ENCODE data around the gene EXOC5. TPM values are rescaled to one million over a fixed set of nuclear protein-coding genes. Genes with fewer than 3 reads are reported as not detected.
"Not testable (repeated sequence)": the region's sequence is repeated elsewhere in the genome, so short reads cannot be mapped to it uniquely, and the experiment has no call there.

Gene EXOC5
- total RNA-seq, 2 donors from 2014 or later: 44.8 to 71.1 TPM

DNA sequence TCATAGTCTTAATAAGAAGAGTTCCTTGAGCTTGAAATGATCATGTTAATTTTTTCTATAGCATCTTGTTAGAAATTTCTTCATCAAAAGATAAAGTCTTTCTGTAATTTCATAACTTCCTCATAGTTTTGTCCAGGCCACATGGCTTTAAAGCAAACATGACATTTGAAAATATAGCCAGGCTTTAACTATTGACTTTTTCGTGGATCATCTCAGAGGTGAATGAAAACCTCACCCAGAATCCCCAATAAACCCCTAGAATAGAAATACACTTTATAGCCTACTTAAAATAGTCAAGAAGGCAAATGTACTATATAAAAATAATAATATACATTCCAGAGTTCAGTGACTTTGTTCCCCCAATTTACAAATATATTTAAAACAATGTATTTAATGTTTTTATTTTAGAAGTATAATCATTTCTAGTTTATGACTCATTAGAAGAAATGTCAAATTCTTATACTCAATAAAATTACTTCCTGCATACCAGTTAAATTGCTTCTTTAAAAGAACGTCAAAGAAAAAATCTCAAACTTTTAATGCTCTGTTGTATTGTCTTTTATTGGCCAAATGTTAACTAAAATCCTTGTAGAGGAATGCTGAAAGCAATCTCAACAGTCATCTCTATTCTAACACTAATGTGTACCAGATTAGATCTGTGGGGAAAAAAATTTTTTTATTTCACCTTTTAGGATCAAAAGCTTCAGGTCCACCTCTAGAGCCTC, 21.6 kb downstream of the EXOC5 start:
- Histone ChIP-seq H3K27ac (no peak overlapping the region), H3K4me3 (no peak overlapping the region), H3K36me3 (no peaks in the 10 kb centered on the region), H3K9ac (ENCODE audit: low read depth in 2 of 2, low read length in 2 of 2) (no peak overlapping the region), H3K9me3 (no peaks in the 10 kb centered on the region), H3K27me3 (no peaks in the 10 kb centered on the region), H3K4me1 (no peaks in the 10 kb centered on the region)
- TF ChIP-seq, protein P1, sequence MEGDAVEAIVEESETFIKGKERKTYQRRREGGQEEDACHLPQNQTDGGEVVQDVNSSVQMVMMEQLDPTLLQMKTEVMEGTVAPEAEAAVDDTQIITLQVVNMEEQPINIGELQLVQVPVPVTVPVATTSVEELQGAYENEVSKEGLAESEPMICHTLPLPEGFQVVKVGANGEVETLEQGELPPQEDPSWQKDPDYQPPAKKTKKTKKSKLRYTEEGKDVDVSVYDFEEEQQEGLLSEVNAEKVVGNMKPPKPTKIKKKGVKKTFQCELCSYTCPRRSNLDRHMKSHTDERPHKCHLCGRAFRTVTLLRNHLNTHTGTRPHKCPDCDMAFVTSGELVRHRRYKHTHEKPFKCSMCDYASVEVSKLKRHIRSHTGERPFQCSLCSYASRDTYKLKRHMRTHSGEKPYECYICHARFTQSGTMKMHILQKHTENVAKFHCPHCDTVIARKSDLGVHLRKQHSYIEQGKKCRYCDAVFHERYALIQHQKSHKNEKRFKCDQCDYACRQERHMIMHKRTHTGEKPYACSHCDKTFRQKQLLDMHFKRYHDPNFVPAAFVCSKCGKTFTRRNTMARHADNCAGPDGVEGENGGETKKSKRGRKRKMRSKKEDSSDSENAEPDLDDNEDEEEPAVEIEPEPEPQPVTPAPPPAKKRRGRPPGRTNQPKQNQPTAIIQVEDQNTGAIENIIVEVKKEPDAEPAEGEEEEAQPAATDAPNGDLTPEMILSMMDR (IDR thresholded peaks at IDR 0.05): no peak
- intact Hi-C loops (cut with DNase I): no loop called here
- no peak for DNase-seq

DNA sequence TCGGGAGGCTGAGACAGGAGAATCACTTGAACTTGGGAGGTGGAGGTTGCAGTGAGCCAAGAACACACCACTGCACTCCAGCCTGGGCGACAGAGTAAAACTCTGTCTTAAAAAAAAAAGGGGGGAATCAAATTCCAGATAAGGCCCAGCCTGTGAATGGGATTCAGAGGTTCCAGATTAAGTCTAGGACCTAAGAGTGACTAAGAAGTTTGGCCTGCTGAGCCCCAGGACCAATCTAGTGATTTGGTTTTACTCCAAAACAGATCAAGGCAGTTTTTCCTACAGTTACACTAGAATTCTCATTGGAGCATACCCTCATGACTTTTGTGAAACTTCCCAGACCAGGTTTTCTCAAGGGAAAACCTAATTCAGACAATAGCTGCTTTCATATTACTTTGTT, 22.8 kb downstream of the EXOC5 start:
- Histone ChIP-seq H3K9me3 (no peaks in the 10 kb centered on the region), H3K27me3 (no peaks in the 10 kb centered on the region), H3K27ac (no peak overlapping the region), H3K36me3 (no peaks in the 10 kb centered on the region), H3K4me1 (no peaks in the 10 kb centered on the region), H3K9ac (ENCODE audit: low read depth in 2 of 2, low read length in 2 of 2) (no peak overlapping the region), H3K4me3 (no peak overlapping the region)
- intact Hi-C loops (cut with DNase I): no loop called here
- TF ChIP-seq, protein P1 (IDR thresholded peaks at IDR 0.05): no peak
- no peak for DNase-seq

DNA sequence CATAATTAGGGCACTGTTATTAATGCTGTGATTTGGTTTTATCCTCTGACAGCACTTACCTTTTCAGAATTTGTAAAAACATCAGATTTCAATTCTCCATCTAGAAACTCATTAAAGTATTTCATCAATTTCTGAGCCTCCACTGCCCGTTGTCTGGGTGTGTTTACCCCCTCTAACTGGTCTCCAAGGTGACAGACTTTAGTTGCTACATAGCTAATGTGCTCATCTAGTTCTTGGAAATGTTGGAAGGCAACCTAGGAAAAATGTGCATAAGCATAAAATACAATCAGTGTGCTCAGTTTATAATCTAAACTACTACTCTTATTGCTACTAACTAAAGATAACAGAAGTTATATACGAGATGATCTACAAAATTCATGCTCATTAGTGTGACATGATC, 24.6 kb downstream of the EXOC5 start:
- TF ChIP-seq, protein P1 (IDR thresholded peaks at IDR 0.05): no peak
- Histone ChIP-seq H3K9ac (ENCODE audit: low read depth in 2 of 2, low read length in 2 of 2) (no peak overlapping the region), H3K36me3 (no peaks in the 10 kb centered on the region), H3K4me1 (no peaks in the 10 kb centered on the region), H3K9me3 (no peaks in the 10 kb centered on the region), H3K27me3 (no peaks in the 10 kb centered on the region), H3K27ac (no peak overlapping the region), H3K4me3 (no peak overlapping the region)
- DNase-seq: no peak
- intact Hi-C loops (cut with DNase I): no loop called here

DNA sequence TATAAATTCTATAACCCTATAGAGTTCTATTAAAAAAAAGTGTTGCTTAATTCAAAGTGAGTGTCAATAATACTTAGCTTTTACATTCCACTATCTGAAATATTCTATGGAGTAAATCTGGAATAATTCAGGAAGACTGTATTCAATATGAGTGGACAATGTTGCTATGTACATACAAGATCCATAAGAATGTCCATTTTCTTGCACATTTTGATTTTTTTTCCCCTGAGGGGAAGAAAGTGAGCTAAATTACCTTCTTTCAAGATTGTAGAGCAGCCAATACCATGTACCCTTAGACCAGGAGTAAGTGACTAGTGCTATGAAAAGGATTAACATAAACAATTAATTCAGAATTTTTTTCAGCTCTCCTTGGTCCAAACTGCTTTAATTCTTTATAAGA, 25.4 kb downstream of the EXOC5 start:
- no peak for DNase-seq
- no peaks in the 10 kb centered on the region for H3K27me3 ChIP-seq
- H3K36me3 ChIP-seq: no peaks in the 10 kb centered on the region
- no peak overlapping the region for H3K9ac ChIP-seq (ENCODE audit: low read depth in 2 of 2, low read length in 2 of 2)
- intact Hi-C loops (cut with DNase I): no loop called here
- H3K4me1 ChIP-seq: no peaks in the 10 kb centered on the region
- H3K27ac ChIP-seq: no peak overlapping the region
- H3K4me3 ChIP-seq: no peak overlapping the region
- no peaks in the 10 kb centered on the region for H3K9me3 ChIP-seq
- TF ChIP-seq, protein P1 (IDR thresholded peaks at IDR 0.05): no peak

DNA sequence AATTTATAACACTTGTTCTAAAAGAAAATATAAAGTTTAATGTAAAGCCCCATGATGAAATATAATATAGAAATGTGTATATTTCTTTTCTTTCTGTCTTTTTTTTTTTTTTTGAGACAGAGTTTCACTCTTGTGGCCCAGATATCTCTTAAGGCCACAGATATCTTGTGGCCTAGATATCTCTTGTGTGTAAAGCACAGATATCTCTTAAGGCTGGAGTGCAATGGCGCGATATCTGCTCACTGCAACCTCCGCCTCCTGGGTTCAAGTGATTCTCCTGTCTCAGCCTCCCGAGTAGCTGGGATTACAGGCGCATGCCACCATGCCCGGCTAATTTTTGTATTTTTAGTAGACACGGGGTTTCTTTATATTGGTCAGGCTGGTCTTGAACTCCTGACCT, 28.6 kb downstream of the EXOC5 start:
- H3K9me3 ChIP-seq; DNase-seq; H3K27me3 ChIP-seq; H3K27ac ChIP-seq; H3K36me3 ChIP-seq; H3K4me3 ChIP-seq; H3K4me1 ChIP-seq; H3K9ac ChIP-seq (ENCODE audit: low read depth in 2 of 2, low read length in 2 of 2); intact Hi-C loops (cut with DNase I): not testable (repeated sequence)

DNA sequence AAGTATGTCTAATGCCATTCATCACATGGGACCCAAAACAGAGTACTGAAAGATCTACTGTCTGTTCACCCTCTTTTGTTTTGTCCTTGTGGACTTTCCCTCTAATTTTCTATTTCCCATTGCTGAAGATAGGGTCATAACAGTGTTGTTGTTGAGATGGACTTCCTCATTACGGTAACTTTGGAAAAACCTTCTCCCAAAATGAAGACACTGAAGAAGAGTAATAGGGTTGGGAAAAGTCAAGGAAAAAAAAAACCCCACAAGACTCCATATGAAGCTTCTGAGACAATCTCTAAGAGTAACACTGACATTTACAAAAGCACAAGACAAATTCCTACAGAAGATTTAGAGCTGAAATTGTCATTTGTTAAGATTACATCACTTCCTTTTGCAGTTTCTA, 36.7 kb downstream of the EXOC5 start:
- H3K4me1 ChIP-seq: no peaks in the 10 kb centered on the region
- TF ChIP-seq, protein P1 (IDR thresholded peaks at IDR 0.05): no peak
- H3K27me3 ChIP-seq: no peaks in the 10 kb centered on the region
- H3K9ac ChIP-seq (ENCODE audit: low read depth in 2 of 2, low read length in 2 of 2): no peak overlapping the region
- no peak for DNase-seq
- H3K27ac ChIP-seq: no peak overlapping the region
- H3K9me3 ChIP-seq: no peaks in the 10 kb centered on the region
- intact Hi-C loops (cut with DNase I): no loop called here
- no peak overlapping the region for H3K4me3 ChIP-seq
- H3K36me3 ChIP-seq: peaks cover 5% of the 10 kb centered on the region

DNA sequence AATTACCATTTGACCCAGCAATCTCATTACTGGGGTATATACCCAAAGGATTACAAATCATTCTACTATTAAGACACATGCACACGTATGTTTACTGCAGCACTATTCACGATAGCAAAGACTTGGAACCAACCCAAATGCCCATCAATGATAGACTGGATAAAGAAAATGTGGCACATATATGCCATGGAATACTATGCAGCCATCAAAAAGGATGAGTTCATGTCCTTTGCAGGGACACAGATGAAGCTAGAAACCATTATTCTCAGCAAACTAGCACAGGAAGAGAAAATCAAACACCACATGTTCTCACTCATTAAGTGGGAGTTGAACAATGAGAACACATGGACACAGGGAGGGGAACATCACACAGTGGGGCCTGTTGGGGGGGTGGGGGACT, 40.4 kb downstream of the EXOC5 start:
- H3K9ac ChIP-seq (ENCODE audit: low read depth in 2 of 2, low read length in 2 of 2); H3K4me1 ChIP-seq; H3K27ac ChIP-seq; H3K4me3 ChIP-seq; DNase-seq; intact Hi-C loops (cut with DNase I); H3K9me3 ChIP-seq; H3K27me3 ChIP-seq; H3K36me3 ChIP-seq: not testable (repeated sequence)
